Spleen (tissue), 11 donors: Measurements from ENCODE around the gene KRT8. TPM values are rescaled to one million over a fixed set of nuclear protein-coding genes. Genes with fewer than 3 reads are reported as not detected.
A peak's percentile ranks its signal among the peaks of the same experiment; 100 is the strongest.

Experiments
- DNase-seq: peaks from one replicate; pipeline ENCODE4 v3.0.0-alpha.2; 2020
- H3K27ac ChIP-seq, 8 donors: fragments of 200-600 bp; sonication (generic) in 7 of 8; 1 replicate in 4 of 8; 2 replicates in 4 of 8; pipeline versions ENCODE4 v1.5.0 to v1.8.0; 2016 to 2021; ENCODE audit warnings: inconsistent platforms in 4 of 8, mild to moderate bottlenecking in 4 of 8, moderate library complexity in 1 of 8
- H3K27me3 ChIP-seq, 7 donors: fragments of 200-600 bp; sonication (generic) in 6 of 7; replicated peaks in 1 of 7; 1 replicate in 4 of 7; 2 replicates in 3 of 7; pipeline versions ENCODE4 v1.5.0 to v1.8.0; 2016 to 2021; ENCODE audit warnings: inconsistent platforms in 3 of 7, mild to moderate bottlenecking in 1 of 7
- H3K36me3 ChIP-seq, 6 donors: fragments of 200-600 bp; sonication (generic) in 5 of 6; 1 replicate in 4 of 6; 2 replicates in 2 of 6; pipeline versions ENCODE4 v1.5.0 to v1.8.0; 2016 to 2021; ENCODE audit warnings: inconsistent platforms in 2 of 6
- H3K4me1 ChIP-seq, 6 donors: fragments of 200-600 bp; sonication (generic) in 5 of 6; 1 replicate in 3 of 6; 2 replicates in 3 of 6; pipeline versions ENCODE4 v1.5.0 to v1.8.0; 2016 to 2021; ENCODE audit warnings: inconsistent platforms in 3 of 6
- H3K4me3 ChIP-seq, 8 donors: fragments of 200-600 bp; sonication (generic) in 7 of 8; 1 replicate in 4 of 8; 2 replicates in 4 of 8; pipeline versions ENCODE4 v1.5.0 to v1.8.0; 2016 to 2021; ENCODE audit warnings: inconsistent platforms in 4 of 8, mild to moderate bottlenecking in 4 of 8, moderate library complexity in 2 of 8
- H3K9me3 ChIP-seq, 8 donors: fragments of 200-600 bp; sonication (generic) in 7 of 8; 1 replicate in 4 of 8; 2 replicates in 4 of 8; pipeline versions ENCODE4 v1.5.0 to v1.8.0; 2016 to 2021; ENCODE audit warnings: inconsistent platforms in 4 of 8
- CTCF ChIP-seq, 11 experiments: fragments of 200-600 bp in 7 of 11; fragments of 450-650 bp in 4 of 11; sonication (generic) in 4 of 11; IDR thresholded peaks in 8 of 11; conservative IDR thresholded peaks in 3 of 11; 1 replicate in 7 of 11; 2 replicates in 4 of 11; pipeline versions ENCODE4 v1.4.0 to v1.8.0; 2016 to 2021; ENCODE audit warnings: antibody characterized with exemption in 11 of 11, inconsistent platforms in 4 of 11, mild to moderate bottlenecking in 1 of 11
- POLR2A ChIP-seq, 3 donors: fragments of 450-650 bp; IDR thresholded peaks; one replicate each; pipeline ENCODE4 v1.5.1; 2017; ENCODE audit warnings: antibody characterized with exemption in 3 of 3, mild to moderate bottlenecking in 1 of 3
- POLR2AphosphoS5 ChIP-seq, 3 donors: sonication (generic); formaldehyde crosslinking; IDR thresholded peaks; one replicate each; pipeline ENCODE4 v1.5.1; 2017; ENCODE audit warnings: antibody characterized with exemption in 3 of 3
- WGBS, 5 donors: extraction: QIAGEN DNeasy Blood & Tissue Kit in 3 of 5; methylation state at CpG; one replicate each; pipeline versions ENCODE4 v1.1.5 to v1.1.7; 2013 to 2018; 5-methylcytosine and 5-hydroxymethylcytosine counted together
- intact Hi-C: fragments of 100-400 bp; cut with DNase I; formaldehyde crosslinking; loops from one replicate; pipeline ENCODE4 v1.15.0; 2023; ENCODE audit warnings: low total_unique reads
- polyA plus RNA-seq, 3 donors: library from polyadenylated mRNA; stranded (reverse); fragments of 200-250 nt; gene quantifications; one replicate each; pipeline ENCODE4 v1.2.1, GENCODE V29; 2013
- total RNA-seq, 7 donors: library from RNA; depleted of rRNA in 3 of 7; stranded (reverse); fragments of >200 nt in 3 of 7; fragmentation: NEBNext Ultra II Directional in 4 of 7; extraction: Animal tissue kit (Norgen Biotek cat#: 25700) in 4 of 7; gene quantifications; one replicate each; pipeline versions ENCODE4 v1.1.0 to v1.2.1, GENCODE V29; 2016 to 2021
- donor health status: healthy with polysubstance abuse.
- donor health status: DM: no; HTN: no; CAD: no; lungs with moderate emphysema.
- donor health status: DM: no; HTN: no; CAD: no.
- donor health status: Bipolar disorder and iron deficiency.
- donor health status: healthy.
- donor health status: DM: no; HTN: no; CAD: no.
- donor health status: DM: yes; HTN: yes; CAD: no.

Gene KRT8
- total and polyA plus RNA-seq, 10 donors: 10.0 to 23.1 (median 18.9) TPM

GRCh38 chr12:52926596-52927234 is 21.8 kb upstream of the KRT8 start:
- Histone ChIP-seq H3K4me1 (peaks cover 0 to 22% (median 2%) of the 10 kb centered on the region in 6 donors), H3K36me3 (no peaks in the 10 kb centered on the region), H3K9me3 (no peaks in the 10 kb centered on the region), H3K27ac (peak overlapping the region in 5 of 8 donors; percentile 20 to 66 (median 51)), H3K27me3 (peaks cover 0 to 5% (median 0%) of the 10 kb centered on the region in 7 donors), H3K4me3 (no peak overlapping the region)
- WGBS, 5 donors: 73 to 94% (median 80%) methylated on average over 4 of the region's 4 CpGs
- TF ChIP-seq POLR2AphosphoS5 (IDR thresholded peaks at IDR 0.05) (no peak), POLR2A (IDR thresholded peaks at IDR 0.05) (no peak)
- no peak for DNase-seq
- intact Hi-C loops: no loop called here

DNA sequence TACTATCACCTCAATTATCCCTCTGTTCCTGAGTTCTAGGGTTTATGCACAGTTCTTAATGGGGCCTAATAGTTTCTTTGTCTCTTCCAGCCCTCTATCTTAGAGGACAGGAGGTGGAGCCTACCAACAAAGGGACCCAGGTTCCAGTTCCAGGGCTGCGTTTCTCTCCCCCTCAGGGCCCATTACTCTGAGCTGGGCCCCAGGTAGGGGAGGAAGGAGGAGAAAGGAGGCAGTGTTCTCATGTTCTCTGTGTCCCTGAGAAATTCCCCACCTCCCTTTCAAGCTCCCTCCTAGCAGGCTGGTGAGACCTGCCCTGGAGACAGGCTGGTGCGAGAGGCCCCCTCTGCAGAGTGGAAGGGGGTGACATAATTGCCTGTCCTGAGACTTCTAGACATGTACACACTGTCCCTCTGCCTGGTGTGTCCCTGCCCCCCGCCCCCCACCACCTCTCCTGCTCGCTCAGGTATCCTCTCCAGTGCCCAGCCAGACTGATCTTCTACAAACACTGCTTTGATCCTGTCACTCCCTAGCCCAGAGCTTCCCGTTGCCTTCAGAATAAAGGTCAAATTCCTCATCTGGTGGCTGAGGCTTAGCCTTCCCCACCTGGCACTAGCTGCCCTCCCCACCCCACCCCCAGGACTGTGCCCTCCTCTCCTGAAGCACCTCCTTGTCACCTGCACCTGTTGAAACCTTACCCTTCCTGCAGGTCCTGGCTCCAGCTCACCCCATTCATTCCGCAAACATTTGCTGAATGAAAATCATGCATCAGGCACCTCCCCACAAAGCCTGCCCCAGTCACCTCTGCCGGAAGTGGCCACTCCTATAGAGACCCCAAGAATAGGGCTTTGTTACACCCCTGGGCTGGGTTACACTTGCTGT is 21.1 kb upstream of the KRT8 start:
- Histone ChIP-seq H3K36me3 (no peaks in the 10 kb centered on the region), H3K4me3 (no peak overlapping the region), H3K27me3 (peaks cover 0 to 5% (median 0%) of the 10 kb centered on the region in 7 donors), H3K9me3 (no peaks in the 10 kb centered on the region), H3K4me1 (peaks cover 0 to 22% (median 2%) of the 10 kb centered on the region in 6 donors), H3K27ac (peak overlapping the region in 1 of 8 donors; percentile 59)
- TF ChIP-seq POLR2A (IDR thresholded peaks at IDR 0.05): no peak
- TF ChIP-seq CTCF (IDR thresholded peaks at IDR 0.05 in 8 of 11, conservative IDR thresholded peaks at IDR 0.05 in 3 of 11): no peak
- TF ChIP-seq POLR2AphosphoS5 (IDR thresholded peaks at IDR 0.05): no peak
- intact Hi-C loops: no loop called here
- 77 to 89% (median 86%) methylated on average over 6 to 7 of the region's 7 CpGs for WGBS, 5 donors
- DNase-seq: no peak

GRCh38 chr12:52924764-52925716 is 20.2 kb upstream of the KRT8 start:
- no peak for DNase-seq
- H3K27ac ChIP-seq: no peak overlapping the region
- no peak overlapping the region for H3K4me3 ChIP-seq
- H3K4me1 ChIP-seq: peaks cover 0 to 22% (median 2%) of the 10 kb centered on the region in 6 donors
- 70 to 77% (median 75%) methylated on average over 11 of the region's 11 CpGs for WGBS, 5 donors
- intact Hi-C loops: no loop called here
- H3K36me3 ChIP-seq: no peaks in the 10 kb centered on the region
- TF ChIP-seq CTCF (IDR thresholded peaks at IDR 0.05 in 8 of 11, conservative IDR thresholded peaks at IDR 0.05 in 3 of 11): no peak
- TF ChIP-seq POLR2AphosphoS5 (IDR thresholded peaks at IDR 0.05): no peak
- TF ChIP-seq POLR2A (IDR thresholded peaks at IDR 0.05): no peak
- no peaks in the 10 kb centered on the region for H3K9me3 ChIP-seq
- peaks cover 0 to 5% (median 0%) of the 10 kb centered on the region in 7 donors for H3K27me3 ChIP-seq

- Histone ChIP-seq H3K4me3 (no peak overlapping the region), H3K4me1 (peaks cover 0 to 11% (median 0%) of the 10 kb centered on the region in 6 donors), H3K27ac (no peak overlapping the region), H3K27me3 (no peaks in the 10 kb centered on the region), H3K36me3 (no peaks in the 10 kb centered on the region), H3K9me3 (no peaks in the 10 kb centered on the region)
- DNase-seq: no peak
- TF ChIP-seq POLR2A (IDR thresholded peaks at IDR 0.05): no peak
- no peak for TF ChIP-seq POLR2AphosphoS5 (IDR thresholded peaks at IDR 0.05)
- no peak for TF ChIP-seq CTCF (IDR thresholded peaks at IDR 0.05 in 8 of 11, conservative IDR thresholded peaks at IDR 0.05 in 3 of 11)
- 66 to 92% (median 79%) methylated on average over 1 of the region's 1 CpG for whole genome bisulfite sequencing, 5 donors
- intact Hi-C loops: no loop called here
Measured at GRCh38 chr12:52921488-52922165, 16.8 kb upstream of the KRT8 start.
